Neural progenitor cell (in vitro differentiated cells): ENCODE measurements around the gene KCNMA1. TPM values are rescaled to one million over a fixed set of nuclear protein-coding genes. Genes with fewer than 3 reads are reported as not detected.

Source experiments
- DNase-seq: peaks from one replicate; pipeline ENCODE4 v3.0.0-alpha.2; 2016; ENCODE audit warnings: low spot score
- H2AFZ ChIP-seq: fragments of 200-600 bp; sonication (generic); replicated peaks from 2 replicates; pipeline ENCODE4 v1.6.1; 2016; ENCODE audit warnings: antibody characterized with exemption
- H3F3A ChIP-seq: fragments of 200-600 bp; sonication (generic); 2 replicates; pipeline ENCODE4 v1.6.1; 2016; ENCODE audit warnings: antibody characterized with exemption, low read depth
- H3K27ac ChIP-seq: fragments of 200-600 bp; sonication (generic); 2 replicates; pipeline ENCODE4 v1.5.1; 2016; ENCODE audit warnings: mild to moderate bottlenecking
- H3K27me3 ChIP-seq: fragments of 200-600 bp; sonication (generic); 2 replicates; pipeline ENCODE4 v1.6.1; 2016; ENCODE audit warnings: mild to moderate bottlenecking, moderate library complexity
- H3K36me3 ChIP-seq: fragments of 200-600 bp; sonication (generic); 2 replicates; pipeline ENCODE4 v1.5.1; 2016
- H3K4me1 ChIP-seq: fragments of 200-600 bp; sonication (generic); 2 replicates; pipeline ENCODE4 v1.6.1; 2016; ENCODE audit warnings: mixed run types
- H3K4me2 ChIP-seq: fragments of 200-600 bp; sonication (generic); 2 replicates; pipeline ENCODE4 v1.6.1; 2016
- H3K4me3 ChIP-seq: fragments of 200-600 bp; sonication (generic); 2 replicates; pipeline ENCODE4 v1.5.1; 2016
- H3K79me2 ChIP-seq: fragments of 200-600 bp; sonication (generic); 2 replicates; pipeline ENCODE4 v1.6.1; 2016; ENCODE audit warnings: low read depth
- H3K9ac ChIP-seq: fragments of 200-600 bp; sonication (generic); 2 replicates; pipeline ENCODE4 v1.6.1; 2016
- H3K9me3 ChIP-seq: fragments of 200-600 bp; sonication (generic); 2 replicates; pipeline ENCODE4 v1.5.1; 2016; ENCODE audit warnings: low read depth
- H4K20me1 ChIP-seq: fragments of 200-600 bp; sonication (generic); 2 replicates; pipeline ENCODE4 v1.6.1; 2016; ENCODE audit warnings: low read depth
- H3K27ac Mint-ChIP-seq: 3 replicates; pipeline ENCODE4 v1.8.0; 2021; ENCODE audit warnings: mixed read lengths
- H3K27me3 Mint-ChIP-seq: 2 replicates; pipeline ENCODE4 v1.8.0; 2022; ENCODE audit warnings: low read depth, mild to moderate bottlenecking, inconsistent platforms, moderate library complexity, mixed read lengths; ENCODE audit not compliant: insufficient read depth
- H3K36me3 Mint-ChIP-seq: 3 replicates; pipeline ENCODE4 v1.8.0; 2021; ENCODE audit warnings: mixed read lengths
- H3K4me1 Mint-ChIP-seq: 3 replicates; pipeline ENCODE4 v1.8.0; 2021; ENCODE audit warnings: mixed read lengths
- H3K4me3 Mint-ChIP-seq: 3 replicates; pipeline ENCODE4 v1.8.0; 2021; ENCODE audit warnings: mild to moderate bottlenecking, moderate library complexity, mixed read lengths
- H3K9me3 Mint-ChIP-seq: 3 replicates; pipeline ENCODE4 v1.8.0; 2020; ENCODE audit warnings: mixed read lengths
- EZH2 ChIP-seq: fragments of 200-600 bp; sonication (generic); IDR thresholded peaks from 2 replicates; pipeline ENCODE4 v1.6.1; 2017; ENCODE audit warnings: antibody characterized with exemption, mild to moderate bottlenecking, moderate library complexity
- EZH2phosphoT487 ChIP-seq: fragments of 200-600 bp; sonication (generic); IDR thresholded peaks from 2 replicates; pipeline ENCODE4 v1.6.1; 2017; ENCODE audit warnings: antibody characterized with exemption
- total RNA-seq: library from RNA; depleted of rRNA; stranded (reverse); fragments of >200 nt; gene quantifications from 2 replicates; pipeline ENCODE4 v1.2.3, GENCODE V29; 2015; ENCODE audit warnings: low replicate concordance
- TF ChIP-seq, protein P1 (sequence below): fragments of 200-600 bp; sonication (generic); IDR thresholded peaks from 2 replicates; pipeline ENCODE4 v1.5.1; 2017; ENCODE audit warnings: antibody characterized with exemption, mild to moderate bottlenecking

Gene KCNMA1
- total RNA-seq, 1 donor from 2014 or later, result 2.4 TPM

DNA sequence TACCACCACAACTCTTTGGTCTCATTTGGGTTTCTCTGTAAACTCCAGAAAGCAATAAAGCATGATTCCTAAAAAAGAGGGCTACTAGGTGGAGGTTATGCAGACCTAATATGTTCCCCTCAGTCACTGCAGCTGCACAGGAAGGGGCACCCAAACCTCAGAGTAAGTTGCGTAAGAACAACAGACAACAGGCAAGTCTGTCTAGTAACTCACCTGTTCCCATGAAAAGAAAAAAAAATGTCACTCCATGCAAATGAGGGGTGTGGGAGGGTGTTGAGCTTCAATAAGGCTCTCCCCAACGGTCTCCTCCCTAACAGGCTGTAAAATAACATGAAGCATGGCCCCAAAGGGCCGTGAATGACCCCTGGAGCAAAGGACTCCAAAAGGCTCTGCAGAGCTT lies 461.4 kb downstream of the KCNMA1 start:
- Histone ChIP-seq H3K4me3 (no peak overlapping the region), H3K4me2 (no peak overlapping the region), H3K27me3 (no peaks in the 10 kb centered on the region), H3K9ac (no peak overlapping the region), H3K4me1 (no peaks in the 10 kb centered on the region), H2AFZ (no peak overlapping the region), H3F3A (no peaks in the 10 kb centered on the region), H4K20me1 (no peaks in the 10 kb centered on the region), H3K36me3 (no peaks in the 10 kb centered on the region), H3K9me3 (no peaks in the 10 kb centered on the region), H3K27ac (no peak overlapping the region), H3K79me2 (no peaks in the 10 kb centered on the region)
- Mint-ChIP-seq H3K9me3 (no peaks in the 10 kb centered on the region), H3K27me3 (peaks cover 6% of the 10 kb centered on the region), H3K4me3 (no peak overlapping the region), H3K36me3 (no peaks in the 10 kb centered on the region), H3K4me1 (peaks cover 8% of the 10 kb centered on the region), H3K27ac (no peak overlapping the region)
- TF ChIP-seq, protein P1, sequence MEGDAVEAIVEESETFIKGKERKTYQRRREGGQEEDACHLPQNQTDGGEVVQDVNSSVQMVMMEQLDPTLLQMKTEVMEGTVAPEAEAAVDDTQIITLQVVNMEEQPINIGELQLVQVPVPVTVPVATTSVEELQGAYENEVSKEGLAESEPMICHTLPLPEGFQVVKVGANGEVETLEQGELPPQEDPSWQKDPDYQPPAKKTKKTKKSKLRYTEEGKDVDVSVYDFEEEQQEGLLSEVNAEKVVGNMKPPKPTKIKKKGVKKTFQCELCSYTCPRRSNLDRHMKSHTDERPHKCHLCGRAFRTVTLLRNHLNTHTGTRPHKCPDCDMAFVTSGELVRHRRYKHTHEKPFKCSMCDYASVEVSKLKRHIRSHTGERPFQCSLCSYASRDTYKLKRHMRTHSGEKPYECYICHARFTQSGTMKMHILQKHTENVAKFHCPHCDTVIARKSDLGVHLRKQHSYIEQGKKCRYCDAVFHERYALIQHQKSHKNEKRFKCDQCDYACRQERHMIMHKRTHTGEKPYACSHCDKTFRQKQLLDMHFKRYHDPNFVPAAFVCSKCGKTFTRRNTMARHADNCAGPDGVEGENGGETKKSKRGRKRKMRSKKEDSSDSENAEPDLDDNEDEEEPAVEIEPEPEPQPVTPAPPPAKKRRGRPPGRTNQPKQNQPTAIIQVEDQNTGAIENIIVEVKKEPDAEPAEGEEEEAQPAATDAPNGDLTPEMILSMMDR, result no peak
- no peak for DNase-seq

GRCh38 chr10:77175631-77176222 lies 461.9 kb downstream of the KCNMA1 start:
- TF ChIP-seq EZH2phosphoT487 (no peak), EZH2 (no peak)
- TF ChIP-seq, protein P1, result no peak
- no peaks in the 10 kb centered on the region for H4K20me1 ChIP-seq
- H3K4me1 ChIP-seq, result no peaks in the 10 kb centered on the region
- Mint-ChIP-seq H3K36me3 (no peaks in the 10 kb centered on the region), H3K27me3 (peaks cover 6% of the 10 kb centered on the region), H3K4me3 (no peak overlapping the region), H3K9me3 (no peaks in the 10 kb centered on the region), H3K27ac (no peak overlapping the region), H3K4me1 (peaks cover 8% of the 10 kb centered on the region)
- H3F3A ChIP-seq, result no peaks in the 10 kb centered on the region
- H3K4me3 ChIP-seq, result no peak overlapping the region
- H3K36me3 ChIP-seq, result no peaks in the 10 kb centered on the region
- DNase-seq, result no peak
- no peak overlapping the region for H3K9ac ChIP-seq
- H3K79me2 ChIP-seq, result no peaks in the 10 kb centered on the region
- no peak overlapping the region for H2AFZ ChIP-seq
- H3K27ac ChIP-seq, result no peak overlapping the region
- no peak overlapping the region for H3K4me2 ChIP-seq
- H3K27me3 ChIP-seq, result no peaks in the 10 kb centered on the region
- H3K9me3 ChIP-seq, result no peaks in the 10 kb centered on the region

DNA sequence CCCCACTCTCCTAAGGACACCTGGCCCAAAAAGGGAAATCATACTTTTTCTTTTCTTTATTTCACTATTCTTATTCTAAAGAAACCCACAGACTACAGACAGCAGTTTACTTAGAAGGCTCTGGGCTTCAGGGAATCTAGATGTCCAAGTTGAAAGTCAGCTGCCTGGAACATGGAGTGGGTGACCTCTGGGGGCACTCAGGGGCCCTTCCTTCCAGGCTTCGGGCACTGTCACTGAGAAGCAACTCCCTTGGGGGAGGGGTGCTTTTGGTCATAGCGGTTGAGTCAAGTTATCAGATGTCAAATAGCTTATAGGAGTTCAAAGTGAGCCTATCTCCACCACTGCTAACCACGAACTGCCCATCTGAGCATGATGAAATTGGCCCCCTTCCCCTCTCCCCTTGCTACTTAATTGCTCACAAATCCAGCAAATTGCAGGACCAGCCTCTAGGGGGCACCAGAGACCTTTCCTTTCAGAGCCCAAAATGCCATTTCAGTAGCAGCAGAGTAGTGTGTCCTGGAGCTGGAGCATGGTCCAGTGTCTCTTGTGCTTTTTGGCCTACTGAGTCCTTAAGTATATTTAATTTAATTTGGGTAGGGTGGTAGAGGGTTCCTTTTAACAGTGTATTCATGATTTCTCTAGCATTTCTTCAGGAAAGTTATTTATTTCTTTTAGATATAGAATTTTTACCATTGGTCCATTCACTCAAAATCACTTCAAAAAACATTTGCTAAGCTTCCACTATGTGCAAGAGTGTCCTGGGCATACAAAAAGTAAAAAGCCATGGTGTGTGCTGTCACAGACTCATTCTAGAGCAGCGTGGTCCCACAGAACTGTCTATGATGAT lies 463.8 kb downstream of the KCNMA1 start:
- no peak overlapping the region for H3K27ac Mint-ChIP-seq
- no peak overlapping the region for H2AFZ ChIP-seq

More for the DNA sequence above, 463.8 kb downstream of the KCNMA1 start:
- no peaks in the 10 kb centered on the region for H3F3A ChIP-seq
- Mint-ChIP-seq H3K36me3 (no peaks in the 10 kb centered on the region), H3K4me1 (peaks cover 3% of the 10 kb centered on the region), H3K9me3 (no peaks in the 10 kb centered on the region), H3K4me3 (no peak overlapping the region), H3K27me3 (peaks cover 4% of the 10 kb centered on the region)
- TF ChIP-seq EZH2 (no peak), EZH2phosphoT487 (no peak)
- TF ChIP-seq, protein P1, result peak; percentile 94
- H3K27me3 ChIP-seq, result no peaks in the 10 kb centered on the region
- H3K4me1 ChIP-seq, result no peaks in the 10 kb centered on the region
- H3K36me3 ChIP-seq, result no peaks in the 10 kb centered on the region
- H4K20me1 ChIP-seq, result no peaks in the 10 kb centered on the region
- H3K9me3 ChIP-seq, result no peaks in the 10 kb centered on the region
- H3K9ac ChIP-seq, result no peak overlapping the region
- H3K4me2 ChIP-seq, result no peak overlapping the region
- no peak overlapping the region for H3K27ac ChIP-seq
- no peak overlapping the region for H3K4me3 ChIP-seq
- peak; percentile 84 for DNase-seq
- H3K79me2 ChIP-seq, result no peaks in the 10 kb centered on the region
